Left lung (tissue), 14 donors: ENCODE measurements around the gene IL18BP. TPM values are rescaled to one million over a fixed set of nuclear protein-coding genes. Genes with fewer than 3 reads are reported as not detected.

ENCODE experiments used
- ATAC-seq: fragments of 200-7000 bp; cut with Tn5 transposase; one replicate; pipeline ENCODE4 v1.9.1; 2020; ENCODE audit warnings: moderate library complexity
- DNase-seq, 4 donors: peaks; one replicate each; pipeline ENCODE4 v3.0.0-alpha.2; 2013 to 2020
- H3K27ac ChIP-seq, 2 donors: fragments of 200-600 bp; sonication (generic) in 1 of 2; one replicate each; pipeline versions ENCODE4 v1.5.0 to v1.8.0; 2020 to 2021
- H3K27me3 ChIP-seq, 2 donors: fragments of 200-600 bp; sonication (generic) in 1 of 2; one replicate each; pipeline versions ENCODE4 v1.5.0 to v1.8.0; 2020 to 2021
- H3K36me3 ChIP-seq, 2 donors: fragments of 200-600 bp; sonication (generic) in 1 of 2; one replicate each; pipeline versions ENCODE4 v1.5.0 to v1.8.0; 2020 to 2021
- H3K4me1 ChIP-seq, 2 donors: fragments of 200-600 bp; one replicate each; pipeline ENCODE4 v1.8.0; 2021
- H3K4me3 ChIP-seq, 2 donors: fragments of 200-600 bp; sonication (generic) in 1 of 2; one replicate each; pipeline versions ENCODE4 v1.5.0 to v1.8.0; 2020 to 2021; ENCODE audit warnings: mild to moderate bottlenecking in 1 of 2
- H3K9me3 ChIP-seq, 2 donors: fragments of 200-600 bp; sonication (generic) in 1 of 2; one replicate each; pipeline versions ENCODE4 v1.5.0 to v1.8.0; 2020 to 2021
- intact Hi-C, 2 donors: fragments of 100-400 bp; cut with DNase I; formaldehyde crosslinking; loops; one replicate each; pipeline versions ENCODE4 v1.11.2 to v1.14.2; 2022
- long read RNA-seq, 12 donors: library from polyadenylated mRNA in 2 of 12; unstranded in 2 of 12; transcript quantifications; one replicate each; pipeline ENCODE4 v2.0.0 and lab custom pipeline, GENCODE V29; 2019 to 2026
- polyA plus RNA-seq, 6 donors: library from polyadenylated mRNA; unstranded; fragments of 120-200 nt; gene quantifications; one replicate each; pipeline ENCODE4 v1.2.1, GENCODE V29; 2013; ENCODE audit not compliant: insufficient read length in 6 of 6
- total RNA-seq, 2 donors: library from RNA; stranded (reverse); fragmentation: NEBNext Ultra II Directional; extraction: Animal tissue kit (Norgen Biotek cat#: 25700); gene quantifications; one replicate each; pipeline ENCODE4 v1.2.1, GENCODE V29; 2021
- TF ChIP-seq, protein P1 (sequence below), 2 donors: fragments of 200-600 bp; sonication (generic) in 1 of 2; IDR thresholded peaks; one replicate each; pipeline versions ENCODE4 v1.5.0 to v1.8.0; 2021; ENCODE audit warnings: antibody characterized with exemption in 2 of 2
- donor health status: DM: no; HTN: yes; CAD: no.
- donor health status: DM: no; HTN: no; CAD: no.

IL18BP gene
- total RNA-seq (10 to 100 TPM; 15.2 to 20.1 TPM), polyA plus RNA-seq (10 to 100 TPM in 4 of 6 donors, 1 to 10 TPM in 2; 8.9 to 16.6 (median 10.5) TPM)
- long read RNA-seq, donor 1, full-length matches to known transcripts = 2 of 241 reads
- long read RNA-seq, donor 1, partial matches to known transcripts = 239 of 241 reads
- long read RNA-seq, donor 1, other reads (novel, unspliced or antisense) = 0 of 241 reads
- long read RNA-seq, donor 2, partial matches to known transcripts = 177 of 177 reads
- long read RNA-seq, donor 2, other reads (novel, unspliced or antisense) = 0 of 177 reads
- long read RNA-seq, donor 3, full-length matches to known transcripts = 2 of 2 reads
- long read RNA-seq, donor 3, partial matches to known transcripts = 0 of 2 reads
- long read RNA-seq, donor 3, other reads (novel, unspliced or antisense) = 0 of 2 reads
- long read RNA-seq, donor 4, partial matches to known transcripts = 2 of 5 reads
- long read RNA-seq, donor 4, other reads (novel, unspliced or antisense) = 1 of 5 reads
- long read RNA-seq, donor 5, full-length matches to known transcripts = 1 of 296 reads
- long read RNA-seq, donor 5, partial matches to known transcripts = 274 of 296 reads
- long read RNA-seq, donor 5, other reads (novel, unspliced or antisense) = 21 of 296 reads
- long read RNA-seq, donor 6, partial matches to known transcripts = 83 of 90 reads
- long read RNA-seq, donor 6, other reads (novel, unspliced or antisense) = 6 of 90 reads
- long read RNA-seq, donor 7, partial matches to known transcripts = 0 of 2 reads
- long read RNA-seq, donor 7, other reads (novel, unspliced or antisense) = 0 of 2 reads
- long read RNA-seq, donor 8, full-length matches to known transcripts = 3 of 421 reads
- long read RNA-seq, donor 8, partial matches to known transcripts = 267 of 421 reads
- long read RNA-seq, donor 8, other reads (novel, unspliced or antisense) = 151 of 421 reads
- long read RNA-seq, donor 9 = 0 reads
- long read RNA-seq, donor 10, partial matches to known transcripts = 1 of 3 reads
- long read RNA-seq, donor 10, other reads (novel, unspliced or antisense) = 1 of 3 reads
- long read RNA-seq, donor 11, full-length matches to known transcripts = 4 of 325 reads
- long read RNA-seq, donor 11, partial matches to known transcripts = 130 of 325 reads
- long read RNA-seq, donor 11, other reads (novel, unspliced or antisense) = 191 of 325 reads
- long read RNA-seq, donor 12, partial matches to known transcripts = 138 of 165 reads
- long read RNA-seq, donor 12, other reads (novel, unspliced or antisense) = 25 of 165 reads

DNA sequence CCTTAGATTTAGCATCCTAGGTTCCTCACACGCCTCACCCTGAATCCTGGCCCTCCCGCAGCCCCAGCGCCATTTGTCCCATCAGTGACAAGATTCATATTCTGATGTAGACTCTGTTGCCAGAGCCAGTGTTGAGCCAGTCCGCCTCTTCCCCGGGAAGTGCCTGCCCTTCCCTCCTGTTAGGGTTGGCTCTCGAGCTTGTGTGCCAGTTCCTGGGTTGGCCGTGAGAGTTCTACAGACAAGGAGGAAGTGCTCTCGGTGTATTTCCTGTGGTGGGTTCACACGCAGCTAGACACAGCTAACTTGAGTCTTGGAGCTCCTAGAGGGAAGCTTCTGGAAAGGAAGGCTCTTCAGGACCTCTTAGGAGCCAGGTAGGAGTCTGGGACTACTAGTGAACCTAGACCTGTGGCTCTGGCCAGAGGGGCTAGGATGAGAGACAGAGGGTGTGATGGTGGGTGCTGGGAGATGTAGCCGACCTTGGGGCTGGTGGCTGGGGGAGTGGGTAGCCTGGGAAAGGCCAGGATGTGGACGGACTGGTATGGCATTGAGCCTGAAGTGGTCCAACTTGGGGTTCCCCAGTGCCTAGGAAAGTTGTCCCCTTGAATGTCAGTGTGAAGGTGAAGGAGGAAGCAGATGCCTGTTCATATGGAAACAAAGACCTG is at the start of gene IL18BP:
TSS of gene IL18BP (plus strand) at position 261 of the 662 bp plus-strand sequence. CDS start 1,076 bp downstream, outside the sequence.
- Histone ChIP-seq H3K27me3 (no peaks in the 10 kb centered on the region), H3K9me3 (no peaks in the 10 kb centered on the region), H3K27ac (peak within 1 kb of the TSS; percentile 79 to 84), H3K4me1 (peaks cover 9 to 49% of the 10 kb centered on the region in 2 donors), H3K36me3 (peaks cover 0 to 37% of the 10 kb centered on the region in 2 donors), H3K4me3 (peak within 1 kb of the TSS in 1 of 2 donors; percentile 33)
- TF ChIP-seq, protein P1, sequence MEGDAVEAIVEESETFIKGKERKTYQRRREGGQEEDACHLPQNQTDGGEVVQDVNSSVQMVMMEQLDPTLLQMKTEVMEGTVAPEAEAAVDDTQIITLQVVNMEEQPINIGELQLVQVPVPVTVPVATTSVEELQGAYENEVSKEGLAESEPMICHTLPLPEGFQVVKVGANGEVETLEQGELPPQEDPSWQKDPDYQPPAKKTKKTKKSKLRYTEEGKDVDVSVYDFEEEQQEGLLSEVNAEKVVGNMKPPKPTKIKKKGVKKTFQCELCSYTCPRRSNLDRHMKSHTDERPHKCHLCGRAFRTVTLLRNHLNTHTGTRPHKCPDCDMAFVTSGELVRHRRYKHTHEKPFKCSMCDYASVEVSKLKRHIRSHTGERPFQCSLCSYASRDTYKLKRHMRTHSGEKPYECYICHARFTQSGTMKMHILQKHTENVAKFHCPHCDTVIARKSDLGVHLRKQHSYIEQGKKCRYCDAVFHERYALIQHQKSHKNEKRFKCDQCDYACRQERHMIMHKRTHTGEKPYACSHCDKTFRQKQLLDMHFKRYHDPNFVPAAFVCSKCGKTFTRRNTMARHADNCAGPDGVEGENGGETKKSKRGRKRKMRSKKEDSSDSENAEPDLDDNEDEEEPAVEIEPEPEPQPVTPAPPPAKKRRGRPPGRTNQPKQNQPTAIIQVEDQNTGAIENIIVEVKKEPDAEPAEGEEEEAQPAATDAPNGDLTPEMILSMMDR (IDR thresholded peaks at IDR 0.05) = no peak
- intact Hi-C loops = no loop called here
- DNase-seq (peak in 1 of 4 donors; percentile 68), ATAC-seq (peak; percentile 25)

DNA sequence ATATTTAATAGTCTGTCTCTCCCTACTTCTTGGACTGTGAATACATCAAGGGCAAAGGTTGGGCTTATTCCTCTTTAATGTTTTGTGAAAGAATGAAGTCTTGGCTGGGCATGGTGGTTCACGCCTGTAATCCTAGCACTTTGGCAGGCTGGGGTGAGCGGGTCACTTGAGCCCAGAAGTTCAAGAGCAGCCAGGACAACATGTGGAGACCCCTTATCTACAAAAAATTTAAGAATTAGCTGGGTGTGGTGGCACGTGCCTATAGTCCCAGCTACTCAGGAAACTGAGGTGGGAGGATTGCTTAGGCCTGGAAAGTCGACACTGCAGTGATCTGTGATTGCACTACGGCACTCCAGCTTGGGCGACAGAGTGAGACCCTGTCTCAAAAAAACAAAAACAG is 49.7 kb upstream of the IL18BP start:
- TF ChIP-seq, protein P1 (IDR thresholded peaks at IDR 0.05) = no peak
- Histone ChIP-seq H3K4me3 (no peak overlapping the region), H3K27me3 (no peaks in the 10 kb centered on the region), H3K9me3 (no peaks in the 10 kb centered on the region), H3K36me3 (no peaks in the 10 kb centered on the region), H3K27ac (no peak overlapping the region), H3K4me1 (no peaks in the 10 kb centered on the region)
- ATAC-seq = no peak
- intact Hi-C loops = no loop called here
- no peak for DNase-seq

DNA sequence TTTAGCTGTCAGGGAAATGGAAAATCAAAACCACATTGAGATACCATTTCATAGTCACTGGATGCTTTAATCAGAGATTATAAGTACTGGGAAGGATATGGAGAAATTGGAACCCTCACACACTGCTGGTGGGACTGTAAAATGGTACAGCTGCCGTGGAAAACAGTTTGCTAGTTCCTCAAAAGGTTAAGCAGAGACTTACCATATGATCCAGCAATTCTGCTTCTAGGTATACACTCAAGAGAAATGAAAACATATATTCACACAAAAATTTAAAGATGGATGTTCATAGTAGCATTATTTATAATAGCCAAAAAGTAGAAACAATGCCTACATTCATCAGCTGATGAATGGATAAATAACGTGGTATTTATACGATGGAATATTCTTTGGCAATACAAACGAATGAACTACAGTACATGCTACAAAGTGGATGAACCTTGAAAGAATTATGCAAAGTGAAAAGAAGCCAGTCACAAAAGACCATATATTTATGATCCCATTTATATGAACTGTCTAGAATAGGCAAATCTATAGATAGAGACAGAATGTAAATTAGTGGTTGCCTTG is 46.9 kb upstream of the IL18BP start:
- DNase-seq = no peak
- intact Hi-C loops = no loop called here
- Histone ChIP-seq H3K36me3 (no peaks in the 10 kb centered on the region), H3K27ac (no peak overlapping the region), H3K4me3 (no peak overlapping the region), H3K9me3 (no peaks in the 10 kb centered on the region), H3K4me1 (no peaks in the 10 kb centered on the region), H3K27me3 (no peaks in the 10 kb centered on the region)
- ATAC-seq = no peak
- TF ChIP-seq, protein P1 (IDR thresholded peaks at IDR 0.05) = no peak

- Histone ChIP-seq H3K27ac (no peak overlapping the region), H3K4me3 (no peak overlapping the region), H3K27me3 (no peaks in the 10 kb centered on the region), H3K36me3 (peaks cover 0 to 14% of the 10 kb centered on the region in 2 donors), H3K9me3 (no peaks in the 10 kb centered on the region), H3K4me1 (no peaks in the 10 kb centered on the region)
- TF ChIP-seq, protein P1 (IDR thresholded peaks at IDR 0.05) = no peak
- no peak for ATAC-seq
- intact Hi-C loops = no loop called here
- no peak for DNase-seq
Observed at GRCh38 chr11:71955898-71956456, 42.7 kb upstream of the IL18BP start.
